Natural killer cell (primary cell): ENCODE measurements around the gene CXCL14. TPM values are rescaled to one million over a fixed set of nuclear protein-coding genes. Genes with fewer than 3 reads are reported as not detected.

Source experiments
- ATAC-seq, 3 donors: fragments of 150-1000 bp in 2 of 3; fragments of 200-7000 bp in 1 of 3; cut with Tn5 transposase; 1 replicate in 1 of 3; 2 replicates in 2 of 3; pipeline ENCODE4 v1.10.0; 2021; ENCODE audit warnings: mild to moderate bottlenecking in 2 of 3, moderate library complexity in 2 of 3
- DNase-seq, 2 donors: peaks; one replicate each; pipeline versions ENCODE4 v3.0.0 to v3.0.0-alpha.2; 2013 to 2021; ENCODE audit warnings: mixed read lengths in 1 of 2
- H3K27ac ChIP-seq: one replicate; pipeline ENCODE4 v1.5.1; 2013; ENCODE audit warnings: mild to moderate bottlenecking, low read length
- H3K27me3 ChIP-seq: one replicate; pipeline ENCODE4 v1.6.1; 2013; ENCODE audit warnings: low read length; ENCODE audit not compliant: control insufficient read depth, insufficient read depth
- H3K36me3 ChIP-seq: one replicate; pipeline ENCODE4 v1.6.1; 2013; ENCODE audit warnings: low read length; ENCODE audit not compliant: control insufficient read depth, insufficient read depth
- H3K4me1 ChIP-seq: one replicate; pipeline ENCODE4 v1.6.1; 2013; ENCODE audit warnings: low read length; ENCODE audit not compliant: control insufficient read depth, insufficient read depth
- H3K4me3 ChIP-seq: one replicate; pipeline ENCODE4 v1.5.1; 2013; ENCODE audit warnings: low read length
- H3K9me3 ChIP-seq: one replicate; pipeline ENCODE4 v1.6.1; 2013; ENCODE audit warnings: low read length; ENCODE audit not compliant: control insufficient read depth, insufficient read depth
- H3K27ac Mint-ChIP-seq, 2 donors: one replicate each; pipeline ENCODE4 v1.8.0; 2022; ENCODE audit warnings: mild to moderate bottlenecking in 2 of 2, mixed read lengths in 2 of 2, moderate library complexity in 1 of 2
- H3K27me3 Mint-ChIP-seq, 2 donors: one replicate each; pipeline ENCODE4 v1.8.0; 2022; ENCODE audit warnings: low read depth in 2 of 2, mixed read lengths in 2 of 2
- H3K36me3 Mint-ChIP-seq: one replicate; pipeline ENCODE4 v1.8.0; 2022; ENCODE audit warnings: mixed read lengths
- H3K4me1 Mint-ChIP-seq, 2 donors: one replicate each; pipeline ENCODE4 v1.8.0; 2022; ENCODE audit warnings: mixed read lengths in 2 of 2
- H3K4me3 Mint-ChIP-seq: one replicate; pipeline ENCODE4 v1.8.0; 2022; ENCODE audit warnings: mild to moderate bottlenecking, moderate library complexity, mixed read lengths
- H3K9me3 Mint-ChIP-seq, 2 donors: one replicate each; pipeline ENCODE4 v1.8.0; 2022; ENCODE audit warnings: mixed read lengths in 2 of 2
- WGBS: methylation state at CpG from one replicate; pipeline ENCODE4 v1.1.7; 2013; ENCODE audit warnings: missing lambda C conversion rate; ENCODE audit not compliant: insufficient coverage; 5-methylcytosine and 5-hydroxymethylcytosine counted together
- intact Hi-C: fragments of 100-400 bp; cut with micrococcal nuclease; formaldehyde crosslinking; loops from one replicate; pipeline ENCODE4 v1.14.2; 2022
- total RNA-seq, 4 donors: library from RNA; stranded (reverse); fragments of 120-200 nt in 1 of 4; gene quantifications; one replicate each; pipeline versions ENCODE4 v1.2.3 to v1.2.4, GENCODE V29; 2013 to 2022
- TF ChIP-seq, protein P1 (sequence below): fragments of 200-600 bp; IDR thresholded peaks from one replicate; pipeline ENCODE4 v1.8.0; 2022; ENCODE audit warnings: antibody characterized with exemption

CXCL14 gene
- total RNA-seq, 3 donors from 2014 or later (not counting 1 experiment from before 2014, with no cell fraction given) = not detected

DNA sequence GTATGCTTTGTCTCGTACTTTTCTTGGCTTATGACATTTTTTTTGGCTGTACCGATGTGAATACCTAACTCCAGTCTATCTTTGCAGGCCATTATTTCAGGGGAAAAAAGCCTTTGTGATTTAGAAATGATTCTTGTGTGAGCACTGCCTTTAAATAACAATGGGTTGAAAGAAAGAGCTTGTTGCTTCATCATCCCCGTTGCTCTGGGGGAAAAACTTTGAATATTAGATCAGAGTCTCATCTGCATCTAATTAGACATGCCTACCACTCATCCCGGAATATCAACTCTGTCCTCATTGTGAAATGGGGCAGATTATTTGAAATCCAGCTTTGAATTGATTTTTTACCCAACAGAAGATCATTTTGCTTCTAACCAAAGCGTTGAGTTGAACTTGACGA lies 13.5 kb downstream of the CXCL14 start:
- ATAC-seq = no peak
- Histone ChIP-seq H3K4me1 (peaks cover 4% of the 10 kb centered on the region), H3K27me3 (no peaks in the 10 kb centered on the region), H3K27ac (no peak overlapping the region), H3K9me3 (no peaks in the 10 kb centered on the region), H3K36me3 (no peaks in the 10 kb centered on the region), H3K4me3 (no peak overlapping the region)
- intact Hi-C loops = loop anchor here (5.0 kb wide), 1 partner anchor 98 kb away; no protein-coding TSS in a partner anchor
- no peak overlapping the region for H3K27ac Mint-ChIP-seq
- TF ChIP-seq, protein P1, sequence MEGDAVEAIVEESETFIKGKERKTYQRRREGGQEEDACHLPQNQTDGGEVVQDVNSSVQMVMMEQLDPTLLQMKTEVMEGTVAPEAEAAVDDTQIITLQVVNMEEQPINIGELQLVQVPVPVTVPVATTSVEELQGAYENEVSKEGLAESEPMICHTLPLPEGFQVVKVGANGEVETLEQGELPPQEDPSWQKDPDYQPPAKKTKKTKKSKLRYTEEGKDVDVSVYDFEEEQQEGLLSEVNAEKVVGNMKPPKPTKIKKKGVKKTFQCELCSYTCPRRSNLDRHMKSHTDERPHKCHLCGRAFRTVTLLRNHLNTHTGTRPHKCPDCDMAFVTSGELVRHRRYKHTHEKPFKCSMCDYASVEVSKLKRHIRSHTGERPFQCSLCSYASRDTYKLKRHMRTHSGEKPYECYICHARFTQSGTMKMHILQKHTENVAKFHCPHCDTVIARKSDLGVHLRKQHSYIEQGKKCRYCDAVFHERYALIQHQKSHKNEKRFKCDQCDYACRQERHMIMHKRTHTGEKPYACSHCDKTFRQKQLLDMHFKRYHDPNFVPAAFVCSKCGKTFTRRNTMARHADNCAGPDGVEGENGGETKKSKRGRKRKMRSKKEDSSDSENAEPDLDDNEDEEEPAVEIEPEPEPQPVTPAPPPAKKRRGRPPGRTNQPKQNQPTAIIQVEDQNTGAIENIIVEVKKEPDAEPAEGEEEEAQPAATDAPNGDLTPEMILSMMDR = no peak
- H3K9me3 Mint-ChIP-seq = no peaks in the 10 kb centered on the region
- peaks cover 2 to 8% of the 10 kb centered on the region in 2 donors for H3K27me3 Mint-ChIP-seq
- H3K4me3 Mint-ChIP-seq = no peak overlapping the region
- 67% methylated on average over 6 of the region's 6 CpGs for WGBS
- H3K36me3 Mint-ChIP-seq = no peaks in the 10 kb centered on the region
- no peak for DNase-seq
- peaks cover 7 to 10% of the 10 kb centered on the region in 2 donors for H3K4me1 Mint-ChIP-seq

DNA sequence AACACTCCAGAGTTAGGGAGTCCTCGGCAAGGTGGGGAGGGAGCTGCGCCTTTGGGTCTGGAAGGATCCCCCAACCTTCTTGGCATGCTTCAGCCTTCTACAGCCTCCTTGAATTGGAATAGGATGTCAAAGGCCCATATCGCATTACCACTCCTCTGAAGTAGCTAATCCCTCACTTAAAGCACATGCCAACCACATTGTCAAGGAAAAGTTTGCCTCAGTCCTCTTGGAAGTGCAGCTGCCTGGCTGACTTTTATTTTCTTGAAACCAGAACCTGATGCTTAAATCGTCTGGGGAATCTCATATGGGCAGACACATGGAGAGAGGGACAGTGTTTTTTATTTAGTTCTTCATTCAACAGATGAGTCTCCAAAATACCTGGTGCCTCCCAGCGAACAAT lies 14.5 kb downstream of the CXCL14 start:
- WGBS = 92% methylated on average over 5 of the region's 5 CpGs
- no peak overlapping the region for H3K27ac Mint-ChIP-seq
- H3K4me1 Mint-ChIP-seq = peaks cover 7 to 10% of the 10 kb centered on the region in 2 donors
- ATAC-seq = no peak
- H3K9me3 Mint-ChIP-seq = no peaks in the 10 kb centered on the region
- no peaks in the 10 kb centered on the region for H3K36me3 ChIP-seq
- no peak overlapping the region for H3K27ac ChIP-seq
- intact Hi-C loops = no loop called here
- no peaks in the 10 kb centered on the region for H3K36me3 Mint-ChIP-seq
- TF ChIP-seq, protein P1 = no peak
- H3K4me1 ChIP-seq = peaks cover 4% of the 10 kb centered on the region
- peaks cover 2 to 12% of the 10 kb centered on the region in 2 donors for H3K27me3 Mint-ChIP-seq
- no peak overlapping the region for H3K4me3 Mint-ChIP-seq
- H3K27me3 ChIP-seq = no peaks in the 10 kb centered on the region
- no peak for DNase-seq
- H3K4me3 ChIP-seq = no peak overlapping the region
- H3K9me3 ChIP-seq = no peaks in the 10 kb centered on the region

DNA sequence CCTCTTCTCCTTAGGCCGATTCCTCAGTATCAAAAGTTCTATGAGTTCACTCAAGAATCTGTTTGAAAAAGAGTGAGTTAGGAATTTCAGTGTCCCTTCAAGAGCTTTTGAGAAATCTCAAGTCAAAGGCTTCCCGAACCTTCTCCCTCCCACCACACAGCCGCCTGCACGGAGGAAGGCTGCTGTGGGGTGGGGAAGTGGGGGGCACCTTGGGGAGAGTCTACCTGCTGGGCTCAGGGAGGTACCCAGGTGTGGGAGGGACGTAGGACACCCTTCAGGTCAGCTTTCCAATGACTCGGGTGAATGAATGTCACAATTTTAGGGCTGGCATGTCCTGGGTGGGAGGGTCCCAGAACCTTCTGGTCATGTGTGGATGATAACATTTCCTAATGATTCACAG lies 17.5 kb downstream of the CXCL14 start:
- no peaks in the 10 kb centered on the region for H3K9me3 Mint-ChIP-seq
- H3K9me3 ChIP-seq = no peaks in the 10 kb centered on the region
- peaks cover 4% of the 10 kb centered on the region for H3K4me1 ChIP-seq
- intact Hi-C loops = no loop called here
- no peak overlapping the region for H3K27ac Mint-ChIP-seq
- H3K36me3 ChIP-seq = no peaks in the 10 kb centered on the region
- ATAC-seq (no peak), DNase-seq (no peak)
- peaks cover 7 to 8% of the 10 kb centered on the region in 2 donors for H3K4me1 Mint-ChIP-seq
- WGBS = 90% methylated on average over 4 of the region's 6 CpGs
- no peak overlapping the region for H3K4me3 Mint-ChIP-seq
- H3K27me3 Mint-ChIP-seq = peaks cover 8 to 32% of the 10 kb centered on the region in 2 donors
- no peak overlapping the region for H3K4me3 ChIP-seq
- no peak overlapping the region for H3K27ac ChIP-seq
- H3K27me3 ChIP-seq = no peaks in the 10 kb centered on the region
- H3K36me3 Mint-ChIP-seq = no peaks in the 10 kb centered on the region
- TF ChIP-seq, protein P1 = no peak

DNA sequence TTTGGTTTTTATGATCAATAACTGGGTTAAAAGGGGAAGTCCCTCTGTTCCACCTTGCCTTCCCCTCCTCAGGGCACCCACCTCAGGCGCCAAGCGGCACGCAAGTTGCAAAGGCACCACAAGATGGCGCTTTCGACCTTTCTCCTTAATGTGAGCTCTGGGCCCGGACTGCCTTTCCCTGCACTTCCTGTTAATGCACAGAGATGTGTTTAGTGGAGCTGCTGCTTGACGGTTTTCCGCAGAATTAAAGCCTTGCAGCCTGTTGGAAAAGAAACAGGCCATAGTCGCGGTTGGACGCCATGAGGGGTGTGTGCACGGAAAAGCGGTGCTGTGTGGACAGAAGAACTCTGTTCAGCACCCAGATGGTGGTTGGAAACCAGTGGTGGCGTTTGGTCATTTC lies 17.9 kb downstream of the CXCL14 start:
- H3K9me3 ChIP-seq = no peaks in the 10 kb centered on the region
- no peak overlapping the region for H3K27ac ChIP-seq
- H3K27me3 Mint-ChIP-seq = peaks cover 8 to 36% of the 10 kb centered on the region in 2 donors
- 24% methylated on average over 14 of the region's 14 CpGs for WGBS
- H3K4me1 Mint-ChIP-seq = peaks cover 5 to 7% of the 10 kb centered on the region in 2 donors
- H3K27me3 ChIP-seq = no peaks in the 10 kb centered on the region
- ATAC-seq (peak; percentile 54 to 80 (median 60)), DNase-seq (peak in 1 of 2 donors; percentile 73)
- no peaks in the 10 kb centered on the region for H3K9me3 Mint-ChIP-seq
- H3K27ac Mint-ChIP-seq = no peak overlapping the region
- no peaks in the 10 kb centered on the region for H3K36me3 Mint-ChIP-seq
- H3K36me3 ChIP-seq = no peaks in the 10 kb centered on the region
- peaks cover 4% of the 10 kb centered on the region for H3K4me1 ChIP-seq
- no peak overlapping the region for H3K4me3 Mint-ChIP-seq
- H3K4me3 ChIP-seq = no peak overlapping the region
- intact Hi-C loops = no loop called here
- TF ChIP-seq, protein P1 = peak; percentile 54
